ENCODE data around the gene BLID. TPM values are rescaled to one million over a fixed set of nuclear protein-coding genes. Genes with fewer than 3 reads are reported as not detected.

Gene BLID
- total RNA-seq, 2 experiments from 2014 or later: not detected

DNA sequence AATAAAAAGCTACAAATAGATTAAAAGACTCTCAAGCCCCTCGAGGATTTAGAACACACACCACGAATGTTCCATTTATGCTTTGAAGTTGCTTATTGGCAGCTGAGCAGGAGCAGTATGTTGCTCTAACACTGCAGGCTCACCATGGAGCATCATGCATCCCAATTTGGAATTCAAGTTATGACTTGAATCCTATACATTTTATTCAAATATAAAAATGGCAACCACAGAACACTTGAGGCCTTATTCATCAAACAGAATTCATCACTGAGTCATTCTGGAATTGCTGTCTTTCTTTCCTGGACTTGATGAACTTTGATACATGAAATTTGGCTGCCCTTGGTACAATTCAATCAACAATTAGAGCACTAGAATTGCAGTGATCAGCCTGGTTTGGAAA is 24.5 kb upstream of the BLID start:
- ChIA-PET POLR2A (no interaction called here), CTCF (no interaction called here)
- Mint-ChIP-seq H3K27me3 (peaks cover 8% of the 10 kb centered on the region), H3K36me3 (ENCODE audit: low read depth) (no peaks in the 10 kb centered on the region), H3K9me3 (no peaks in the 10 kb centered on the region), H3K4me1 (ENCODE audit: low read depth) (no peaks in the 10 kb centered on the region), H3K27ac (no peak overlapping the region), H3K4me3 (no peak overlapping the region)
- intact Hi-C loops (cut with micrococcal nuclease): no loop called here
- ATAC-seq (no peak), DNase-seq (no peak)
- TF ChIP-seq, protein P1, sequence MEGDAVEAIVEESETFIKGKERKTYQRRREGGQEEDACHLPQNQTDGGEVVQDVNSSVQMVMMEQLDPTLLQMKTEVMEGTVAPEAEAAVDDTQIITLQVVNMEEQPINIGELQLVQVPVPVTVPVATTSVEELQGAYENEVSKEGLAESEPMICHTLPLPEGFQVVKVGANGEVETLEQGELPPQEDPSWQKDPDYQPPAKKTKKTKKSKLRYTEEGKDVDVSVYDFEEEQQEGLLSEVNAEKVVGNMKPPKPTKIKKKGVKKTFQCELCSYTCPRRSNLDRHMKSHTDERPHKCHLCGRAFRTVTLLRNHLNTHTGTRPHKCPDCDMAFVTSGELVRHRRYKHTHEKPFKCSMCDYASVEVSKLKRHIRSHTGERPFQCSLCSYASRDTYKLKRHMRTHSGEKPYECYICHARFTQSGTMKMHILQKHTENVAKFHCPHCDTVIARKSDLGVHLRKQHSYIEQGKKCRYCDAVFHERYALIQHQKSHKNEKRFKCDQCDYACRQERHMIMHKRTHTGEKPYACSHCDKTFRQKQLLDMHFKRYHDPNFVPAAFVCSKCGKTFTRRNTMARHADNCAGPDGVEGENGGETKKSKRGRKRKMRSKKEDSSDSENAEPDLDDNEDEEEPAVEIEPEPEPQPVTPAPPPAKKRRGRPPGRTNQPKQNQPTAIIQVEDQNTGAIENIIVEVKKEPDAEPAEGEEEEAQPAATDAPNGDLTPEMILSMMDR (IDR thresholded peaks at IDR 0.05): no peak

- ATAC-seq (no peak), DNase-seq (no peak)
- CTCF ChIA-PET: no interaction called here
- TF ChIP-seq, protein P1 (IDR thresholded peaks at IDR 0.05): no peak
- Mint-ChIP-seq H3K9me3 (no peaks in the 10 kb centered on the region), H3K27me3 (peaks cover 8% of the 10 kb centered on the region), H3K4me1 (ENCODE audit: low read depth) (no peaks in the 10 kb centered on the region), H3K27ac (no peak overlapping the region), H3K36me3 (ENCODE audit: low read depth) (no peaks in the 10 kb centered on the region), H3K4me3 (no peak overlapping the region)
- intact Hi-C loops (cut with micrococcal nuclease): no loop called here
- POLR2A ChIA-PET: no interaction called here
Observed at GRCh38 chr11:122139595-122139866, 23.5 kb upstream of the BLID start.

GRCh38 chr11:122138744-122139594 is 23.0 kb upstream of the BLID start:
- Mint-ChIP-seq H3K36me3 (ENCODE audit: low read depth) (no peaks in the 10 kb centered on the region), H3K9me3 (no peaks in the 10 kb centered on the region), H3K4me3 (no peak overlapping the region), H3K4me1 (ENCODE audit: low read depth) (no peaks in the 10 kb centered on the region), H3K27me3 (peaks cover 8% of the 10 kb centered on the region), H3K27ac (no peak overlapping the region)
- ChIA-PET CTCF (no interaction called here), POLR2A (no interaction called here)
- intact Hi-C loops (cut with micrococcal nuclease): no loop called here
- DNase-seq (no peak), ATAC-seq (no peak)
- TF ChIP-seq, protein P1 (IDR thresholded peaks at IDR 0.05): no peak

GRCh38 chr11:122137078-122137793 is 21.2 kb upstream of the BLID start:
- Mint-ChIP-seq H3K27ac (no peak overlapping the region), H3K27me3 (peaks cover 8% of the 10 kb centered on the region), H3K36me3 (ENCODE audit: low read depth) (no peaks in the 10 kb centered on the region), H3K4me3 (no peak overlapping the region), H3K9me3 (no peaks in the 10 kb centered on the region), H3K4me1 (ENCODE audit: low read depth) (no peaks in the 10 kb centered on the region)
- ChIA-PET POLR2A (no interaction called here), CTCF (no interaction called here)
- intact Hi-C loops (cut with micrococcal nuclease): no loop called here
- DNase-seq: no peak
- ATAC-seq: no peak
- TF ChIP-seq, protein P1 (IDR thresholded peaks at IDR 0.05): no peak

DNA sequence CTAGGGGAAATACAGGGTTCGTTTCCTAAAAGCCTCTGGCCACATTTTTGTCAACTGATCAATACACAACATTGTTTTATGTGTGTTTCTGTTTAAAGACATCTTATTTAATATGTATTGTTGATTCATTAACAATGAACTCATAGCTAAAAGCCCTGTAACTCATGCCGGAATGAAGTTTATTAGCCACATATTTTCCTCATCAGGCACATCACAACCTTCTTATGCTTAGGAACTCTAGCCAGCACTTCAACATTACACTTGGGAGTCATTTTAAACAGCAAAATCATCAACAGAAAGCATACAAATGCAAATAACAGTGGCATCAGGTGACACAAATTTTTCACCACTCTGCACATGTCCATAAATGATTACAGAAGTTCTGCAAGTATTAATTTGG is 15.1 kb upstream of the BLID start:
- Mint-ChIP-seq H3K4me3 (no peak overlapping the region), H3K9me3 (no peaks in the 10 kb centered on the region), H3K27me3 (no peaks in the 10 kb centered on the region), H3K36me3 (ENCODE audit: low read depth) (no peaks in the 10 kb centered on the region), H3K27ac (no peak overlapping the region), H3K4me1 (ENCODE audit: low read depth) (no peaks in the 10 kb centered on the region)
- ATAC-seq (no peak), DNase-seq (no peak)
- TF ChIP-seq, protein P1 (IDR thresholded peaks at IDR 0.05): no peak
- intact Hi-C loops (cut with micrococcal nuclease): no loop called here
- ChIA-PET CTCF (no interaction called here), POLR2A (no interaction called here)
